HAP-1 (cell line): ENCODE results near the gene CADPS2.

Experiments
- DNase-seq, 2 experiments: peaks; one replicate each; pipeline ENCODE4 v3.0.0-alpha.2; 2016 to 2020; ENCODE audit warnings: low spot score in 2 of 2
- H3K27me3 ChIP-seq: fragments of 250-450 bp; sonication (Bioruptor Pico); 2 replicates; pipeline ENCODE4 v1.5.1; 2020; ENCODE audit warnings: low read depth, mild to moderate bottlenecking, moderate library complexity
- H3K36me3 ChIP-seq: fragments of 250-450 bp; sonication (Bioruptor Pico); replicated peaks from 2 replicates; pipeline ENCODE4 v1.5.1; 2020; ENCODE audit warnings: mild to moderate bottlenecking
- H3K4me1 ChIP-seq: fragments of 250-450 bp; sonication (Bioruptor Pico); 2 replicates; pipeline ENCODE4 v1.5.1; 2020; ENCODE audit warnings: mild to moderate bottlenecking
- H3K4me3 ChIP-seq: fragments of 250-450 bp; sonication (Bioruptor Pico); 2 replicates; pipeline ENCODE4 v1.5.1; 2020; ENCODE audit warnings: mild to moderate bottlenecking, moderate library complexity
- H3K9me3 ChIP-seq: fragments of 250-450 bp; sonication (Bioruptor Pico); 2 replicates; pipeline ENCODE4 v1.5.1; 2020; ENCODE audit warnings: mild to moderate bottlenecking, moderate library complexity
- in situ Hi-C: fragments of 300-500 bp; cut with MboI; formaldehyde crosslinking; loops from 3 replicates; pipeline ENCODE4 v1.14.3; 2020; ENCODE audit warnings: low sequenced_read_pairs, inconsistent platforms, mixed read lengths

CADPS2 gene

DNA sequence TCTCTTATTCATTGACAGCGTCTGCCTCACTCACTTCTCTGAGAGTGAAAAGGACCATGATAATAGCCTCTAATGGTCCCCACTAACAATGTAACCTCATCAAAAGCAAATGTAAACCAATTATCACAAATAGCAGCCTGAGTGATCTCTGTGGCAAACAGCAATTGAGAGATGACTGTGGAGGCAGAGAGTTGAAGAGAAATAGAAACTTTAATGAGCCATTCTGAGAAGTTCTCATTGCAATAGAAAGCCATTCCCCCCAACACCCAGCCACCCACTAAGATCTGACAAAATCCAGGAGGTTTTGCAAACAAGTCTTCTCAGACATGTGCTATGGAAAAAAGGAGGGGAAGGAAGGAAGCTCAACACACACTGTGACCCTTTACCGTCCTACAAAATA, 139.3 kb downstream of the CADPS2 start:
- Histone ChIP-seq H3K27me3 (no peaks in the 10 kb centered on the region), H3K9me3 (no peaks in the 10 kb centered on the region), H3K36me3 (no peaks in the 10 kb centered on the region), H3K4me1 (peaks cover 16% of the 10 kb centered on the region), H3K4me3 (no peak overlapping the region)
- in situ Hi-C loops, result no loop called here
- DNase-seq, result no peak

DNA sequence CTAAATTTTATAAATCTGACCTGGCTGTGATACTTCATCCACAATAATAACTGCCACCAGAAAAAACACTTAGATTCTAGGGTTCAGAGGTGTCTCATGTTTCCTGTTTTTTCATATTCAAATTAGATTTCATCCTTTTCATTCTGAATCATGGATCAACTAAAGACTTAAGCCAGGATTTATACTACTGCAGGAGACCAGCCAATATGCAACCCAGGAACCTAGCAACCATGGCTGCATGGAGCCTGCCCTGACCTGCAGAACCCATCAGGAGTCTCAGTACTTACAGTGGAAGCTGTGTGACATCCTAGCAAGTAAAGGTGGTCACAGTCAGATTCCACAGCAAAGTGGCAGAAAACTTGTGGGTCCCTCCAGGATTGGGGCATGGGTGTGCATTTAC, 143.0 kb downstream of the CADPS2 start:
- in situ Hi-C loops, result no loop called here
- H3K4me3 ChIP-seq, result no peak overlapping the region
- no peaks in the 10 kb centered on the region for H3K9me3 ChIP-seq
- H3K36me3 ChIP-seq, result no peaks in the 10 kb centered on the region
- DNase-seq, result no peak
- no peaks in the 10 kb centered on the region; the same call in 1 of the 2 replicates for H3K4me1 ChIP-seq
- no peaks in the 10 kb centered on the region; the same call in 1 of the 2 replicates for H3K27me3 ChIP-seq

DNA sequence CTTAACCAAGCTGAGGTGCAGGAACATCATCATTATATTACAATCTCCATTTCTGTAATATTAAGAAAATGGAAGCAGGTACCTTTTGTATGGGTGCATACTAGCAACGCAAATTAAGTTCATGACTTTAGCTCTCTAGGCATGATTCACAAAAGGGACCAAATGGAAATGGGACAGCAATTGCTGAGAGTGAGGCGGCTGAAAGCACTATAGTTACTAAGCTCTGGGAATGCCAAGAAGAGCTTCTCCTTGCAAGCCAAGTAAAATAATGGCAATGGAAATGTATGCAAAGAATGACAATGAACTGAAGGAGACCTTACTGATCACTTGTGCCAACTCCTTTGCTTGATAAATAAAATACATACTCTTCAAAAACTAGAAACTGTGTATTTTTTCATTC, 147.3 kb downstream of the CADPS2 start:
- Histone ChIP-seq H3K27me3 (no peaks in the 10 kb centered on the region; the same call in 1 of the 2 replicates), H3K4me3 (no peak overlapping the region), H3K4me1 (peaks cover 7% of the 10 kb centered on the region), H3K36me3 (no peaks in the 10 kb centered on the region), H3K9me3 (no peaks in the 10 kb centered on the region)
- DNase-seq, result no peak
- in situ Hi-C loops, result no loop called here

DNA sequence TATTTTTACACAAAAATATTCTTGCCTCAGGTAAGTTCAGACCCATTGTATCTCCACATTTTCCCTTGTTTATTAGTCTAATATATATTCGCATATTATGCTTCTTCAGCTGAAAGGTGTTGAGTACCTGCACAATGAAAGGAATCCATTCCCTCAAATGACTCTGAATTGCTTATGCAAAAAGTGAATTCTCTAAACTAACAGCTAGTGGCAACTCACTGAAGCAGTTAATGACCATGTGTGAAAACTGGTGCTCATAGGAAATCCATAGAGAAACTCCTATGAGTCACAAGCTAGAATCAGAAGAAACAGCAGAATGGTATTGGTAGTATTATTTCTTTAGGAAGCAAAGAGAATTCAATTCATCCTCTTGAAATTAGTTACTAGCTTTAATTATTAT, 150.1 kb downstream of the CADPS2 start:
- H3K4me1 ChIP-seq, result peaks cover 7% of the 10 kb centered on the region
- no peaks in the 10 kb centered on the region for H3K27me3 ChIP-seq
- no peak for DNase-seq
- in situ Hi-C loops, result no loop called here
- no peaks in the 10 kb centered on the region; the same call in 1 of the 2 replicates for H3K9me3 ChIP-seq
- H3K4me3 ChIP-seq, result no peak overlapping the region
- H3K36me3 ChIP-seq, result no peaks in the 10 kb centered on the region

DNA sequence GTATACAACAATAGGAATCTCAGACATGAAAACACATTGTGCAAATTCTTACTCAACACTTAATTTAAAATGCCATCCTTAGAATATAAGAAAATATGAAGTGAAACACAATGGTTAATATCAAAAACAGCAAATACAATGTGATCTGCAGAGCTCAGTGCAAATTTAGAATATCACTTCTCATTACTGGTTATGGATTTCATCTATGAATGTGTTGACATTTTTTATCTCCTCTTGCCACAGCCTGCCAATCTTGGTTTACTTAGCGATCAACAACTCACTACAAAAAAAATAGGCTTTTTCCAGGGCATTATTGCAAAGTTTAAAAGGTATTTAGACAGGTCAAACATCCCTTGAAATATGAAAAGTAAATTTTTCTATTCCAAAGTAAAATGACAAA, 158.5 kb downstream of the CADPS2 start:
- in situ Hi-C loops, result no loop called here

DNA sequence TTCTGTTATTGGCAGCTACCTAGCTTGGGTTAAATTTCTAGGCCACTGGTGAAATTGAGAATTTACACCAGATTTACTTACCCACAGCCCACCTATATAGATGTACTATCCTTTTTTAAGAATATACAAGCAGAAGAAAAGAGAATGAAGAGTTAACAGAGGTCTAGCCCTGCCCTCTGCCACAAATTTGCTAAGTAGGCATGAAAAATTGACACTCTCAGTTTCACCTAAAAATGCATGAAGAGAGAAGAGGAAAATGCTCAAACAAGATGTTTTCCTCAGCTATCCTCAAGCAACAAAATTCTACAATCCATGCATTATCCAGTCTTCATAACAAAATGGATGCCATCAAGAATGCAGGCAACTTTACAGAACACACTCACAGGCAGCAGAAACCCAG, 158.9 kb downstream of the CADPS2 start:
- no peak for DNase-seq
- no peak overlapping the region for H3K4me3 ChIP-seq
- H3K27me3 ChIP-seq, result peaks cover 3% of the 10 kb centered on the region; the same call in 1 of the 2 replicates
- in situ Hi-C loops, result no loop called here
- H3K9me3 ChIP-seq, result no peaks in the 10 kb centered on the region
- no peaks in the 10 kb centered on the region for H3K4me1 ChIP-seq
- no peaks in the 10 kb centered on the region for H3K36me3 ChIP-seq

More for the DNA sequence above, 158.5 kb downstream of the CADPS2 start:
- no peaks in the 10 kb centered on the region for H3K4me1 ChIP-seq
- DNase-seq, result no peak
- H3K9me3 ChIP-seq, result no peaks in the 10 kb centered on the region
- H3K4me3 ChIP-seq, result no peak overlapping the region
- H3K27me3 ChIP-seq, result peaks cover 3% of the 10 kb centered on the region; the same call in 1 of the 2 replicates
- no peaks in the 10 kb centered on the region for H3K36me3 ChIP-seq

DNA sequence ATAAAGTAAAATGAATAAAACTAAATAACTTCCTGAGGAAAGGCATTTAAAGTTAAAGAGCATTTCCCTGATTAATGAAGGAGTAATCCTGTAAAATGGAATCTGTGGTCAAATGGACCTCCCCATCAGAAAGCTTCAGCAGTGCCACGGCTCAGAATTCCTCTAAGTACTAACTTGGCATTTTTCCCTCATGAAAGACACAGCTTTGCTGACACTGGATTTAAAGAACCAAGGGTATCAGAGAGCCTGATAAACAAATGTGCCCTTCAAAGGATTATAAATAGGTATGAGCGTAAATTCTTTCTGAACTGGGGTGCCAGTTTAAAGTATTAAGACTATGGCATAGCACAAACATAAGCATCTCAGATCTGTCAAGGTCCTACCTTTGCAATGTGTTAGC, 159.4 kb downstream of the CADPS2 start:
- peaks cover 3% of the 10 kb centered on the region; the same call in 1 of the 2 replicates for H3K27me3 ChIP-seq
- no peaks in the 10 kb centered on the region for H3K9me3 ChIP-seq
- DNase-seq, result no peak
- H3K4me1 ChIP-seq, result no peaks in the 10 kb centered on the region
- H3K4me3 ChIP-seq, result no peak overlapping the region
- no peaks in the 10 kb centered on the region for H3K36me3 ChIP-seq
- in situ Hi-C loops, result no loop called here

DNA sequence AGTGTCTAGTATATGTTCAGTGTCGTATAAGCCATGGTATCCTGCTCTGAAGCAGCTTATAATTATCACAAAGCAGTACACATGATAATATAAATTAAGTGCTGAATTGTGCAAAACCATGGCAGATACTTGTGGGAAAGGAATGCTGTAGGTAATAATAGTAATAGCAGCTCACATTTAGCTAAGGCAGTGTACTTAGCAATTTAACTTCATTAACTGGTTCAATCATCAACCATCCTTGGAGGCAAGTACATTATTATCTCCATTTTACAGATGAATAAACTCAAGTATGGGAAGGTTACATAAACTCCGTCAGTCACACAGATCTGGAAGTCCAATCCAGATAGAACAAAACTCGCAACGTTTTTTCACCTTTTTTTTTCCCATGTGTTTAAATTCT, 161.9 kb downstream of the CADPS2 start:
- peaks cover 3% of the 10 kb centered on the region; the same call in 1 of the 2 replicates for H3K27me3 ChIP-seq
- no peak overlapping the region for H3K4me3 ChIP-seq
- H3K9me3 ChIP-seq, result no peaks in the 10 kb centered on the region
- no peaks in the 10 kb centered on the region for H3K36me3 ChIP-seq
- DNase-seq, result no peak
- H3K4me1 ChIP-seq, result no peaks in the 10 kb centered on the region
- in situ Hi-C loops, result no loop called here

DNA sequence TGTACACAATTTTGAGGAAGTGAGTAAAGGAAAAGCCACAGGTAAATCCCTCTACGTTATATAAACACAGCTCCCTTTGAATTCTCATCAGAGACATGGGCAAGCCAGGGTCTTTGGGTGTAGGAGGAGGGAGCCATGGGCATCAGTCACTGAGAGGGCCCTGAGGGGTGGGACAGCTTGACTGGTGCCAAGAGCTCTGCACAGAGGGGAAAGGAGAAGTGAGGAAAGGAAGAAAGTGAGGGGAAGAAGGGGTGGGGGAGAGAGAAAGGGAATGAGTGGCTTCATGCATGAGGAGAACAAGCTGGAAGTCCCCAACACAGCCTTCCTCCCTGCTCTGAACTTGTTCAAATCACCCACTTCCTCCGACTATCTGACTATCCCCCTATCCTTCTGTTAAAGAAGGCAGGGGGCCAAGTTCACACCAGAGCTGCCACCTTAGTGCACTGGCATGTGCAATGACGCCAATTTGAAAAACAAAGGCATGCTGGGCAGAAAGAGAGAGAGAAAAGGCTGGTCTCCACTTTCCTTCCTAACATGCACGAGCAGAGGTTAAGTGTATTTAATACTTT, 167.2 kb downstream of the CADPS2 start:
- no peaks in the 10 kb centered on the region for H3K9me3 ChIP-seq
- H3K4me3 ChIP-seq, result no peak overlapping the region
- DNase-seq, result no peak
- H3K36me3 ChIP-seq, result no peaks in the 10 kb centered on the region
- no peaks in the 10 kb centered on the region for H3K4me1 ChIP-seq
- H3K27me3 ChIP-seq, result no peaks in the 10 kb centered on the region
- in situ Hi-C loops, result no loop called here

DNA sequence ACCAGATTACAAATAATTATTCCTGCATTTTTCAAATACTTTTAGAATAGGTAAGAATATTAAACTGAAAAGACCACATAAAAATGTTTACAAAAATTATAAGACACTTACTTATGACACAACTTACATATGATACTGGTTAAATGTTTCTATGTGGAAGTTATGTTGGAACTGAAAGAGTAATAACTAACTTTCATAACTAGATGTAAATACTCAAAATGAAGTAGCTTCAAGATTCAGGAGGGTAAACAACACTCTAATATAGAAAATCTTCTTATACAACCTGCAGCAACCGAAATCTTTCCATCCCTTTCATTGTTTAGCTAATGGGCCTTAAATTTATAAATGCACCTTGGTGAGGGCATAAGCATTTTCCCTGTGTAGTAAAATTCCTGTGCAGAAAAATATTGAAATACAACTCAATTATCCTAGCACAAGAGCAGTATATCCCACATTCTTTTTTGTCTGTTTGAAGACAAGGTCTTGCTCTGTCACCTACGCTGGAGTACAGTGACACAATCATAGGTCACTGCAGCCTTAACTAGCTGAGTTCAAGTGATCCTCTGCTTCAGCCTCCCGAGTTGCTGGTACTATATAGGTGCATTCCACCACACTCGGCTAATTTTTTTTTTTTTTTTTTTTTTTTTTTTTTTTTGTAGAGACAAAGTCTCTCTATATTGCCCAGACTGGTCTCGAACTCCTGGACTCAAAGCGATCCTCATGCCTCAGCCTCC, 168.7 kb downstream of the CADPS2 start:
- H3K4me3 ChIP-seq, result no peak overlapping the region
- H3K9me3 ChIP-seq, result no peaks in the 10 kb centered on the region
- no peaks in the 10 kb centered on the region; the same call in 1 of the 2 replicates for H3K27me3 ChIP-seq
- no peaks in the 10 kb centered on the region for H3K4me1 ChIP-seq
- in situ Hi-C loops, result no loop called here
- no peak for DNase-seq
- no peaks in the 10 kb centered on the region for H3K36me3 ChIP-seq

DNA sequence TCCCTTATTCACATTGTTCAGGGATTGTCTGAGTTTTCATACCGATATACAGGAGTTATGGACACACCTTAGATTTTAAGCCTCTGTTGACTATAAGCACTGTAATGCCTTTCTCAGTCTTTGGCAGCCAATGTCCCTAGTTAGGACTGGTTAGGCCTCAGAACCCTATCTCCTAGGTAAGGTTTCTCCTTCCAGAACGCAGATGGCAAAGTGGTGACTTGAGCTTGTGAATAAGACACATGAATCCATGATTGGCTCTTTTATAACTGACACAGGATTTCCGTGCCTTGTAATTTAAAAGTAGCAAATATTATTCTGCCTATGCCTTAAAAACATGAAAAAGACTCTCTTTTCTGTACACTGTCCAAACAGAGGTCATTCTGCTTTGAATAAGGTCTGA, 171.1 kb downstream of the CADPS2 start:
- no peaks in the 10 kb centered on the region for H3K36me3 ChIP-seq
- DNase-seq, result no peak
- in situ Hi-C loops, result no loop called here
- H3K9me3 ChIP-seq, result no peaks in the 10 kb centered on the region
- no peaks in the 10 kb centered on the region; the same call in none of the 2 replicates for H3K27me3 ChIP-seq
- H3K4me3 ChIP-seq, result no peak overlapping the region
- H3K4me1 ChIP-seq, result no peaks in the 10 kb centered on the region

DNA sequence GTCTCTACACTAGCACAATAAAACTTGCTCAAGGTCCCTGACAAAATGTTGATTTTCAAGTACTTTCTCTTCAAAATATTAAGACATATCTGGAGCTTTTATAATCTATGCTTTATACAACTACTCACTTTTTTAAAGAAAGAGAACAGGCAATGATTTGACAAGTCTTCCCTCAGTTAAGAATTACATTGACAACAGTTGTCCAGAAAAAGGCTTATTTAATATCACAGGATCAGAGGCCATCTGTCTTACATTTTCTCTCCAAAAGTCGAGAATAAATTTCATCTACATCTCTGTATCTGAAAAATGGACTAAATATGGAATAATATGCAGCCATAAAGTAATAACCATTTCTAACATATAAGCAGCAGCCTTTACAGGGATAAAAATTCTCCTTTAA, 175.3 kb downstream of the CADPS2 start:
- no peaks in the 10 kb centered on the region; the same call in none of the 2 replicates for H3K27me3 ChIP-seq
- DNase-seq, result no peak
- no peaks in the 10 kb centered on the region for H3K9me3 ChIP-seq
- H3K4me1 ChIP-seq, result no peaks in the 10 kb centered on the region
- H3K4me3 ChIP-seq, result no peak overlapping the region
- in situ Hi-C loops, result no loop called here
- no peaks in the 10 kb centered on the region for H3K36me3 ChIP-seq

DNA sequence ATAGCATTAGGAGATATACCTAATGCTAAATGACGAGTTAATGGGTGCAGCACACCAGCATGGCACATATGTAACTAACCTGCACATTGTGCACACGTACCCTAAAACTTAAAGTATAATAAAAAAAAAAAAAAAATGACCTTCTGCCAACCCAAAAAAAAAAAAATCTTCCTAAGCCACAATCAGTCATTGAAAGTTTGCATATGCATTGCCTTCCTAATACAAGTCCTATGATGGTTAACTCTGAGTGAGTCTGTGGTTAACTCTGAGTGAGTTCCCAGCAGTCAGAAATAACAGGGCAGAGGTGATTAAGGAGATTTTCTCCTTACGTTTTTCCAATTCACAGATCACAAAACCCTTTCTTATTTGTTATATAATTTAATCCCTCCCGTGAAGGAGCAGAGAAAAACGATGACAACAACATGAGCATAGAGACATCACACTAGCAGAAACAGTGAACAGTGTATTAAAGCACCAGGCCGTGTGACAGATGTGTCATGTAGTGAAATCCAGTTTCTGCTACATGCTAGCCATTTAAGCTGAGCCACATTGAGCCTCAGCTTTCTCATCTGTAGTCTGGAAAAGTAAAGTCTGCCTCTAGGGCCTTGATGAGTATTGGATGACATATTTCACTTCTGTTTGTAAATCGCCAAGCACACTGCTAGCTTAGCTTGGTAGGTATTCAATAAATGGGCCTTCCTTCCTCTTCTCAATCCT, 176.2 kb downstream of the CADPS2 start:
- no peak overlapping the region for H3K4me3 ChIP-seq
- no peaks in the 10 kb centered on the region for H3K4me1 ChIP-seq
- in situ Hi-C loops, result no loop called here
- no peaks in the 10 kb centered on the region; the same call in none of the 2 replicates for H3K27me3 ChIP-seq
- no peaks in the 10 kb centered on the region for H3K9me3 ChIP-seq
- DNase-seq, result no peak
- H3K36me3 ChIP-seq, result no peaks in the 10 kb centered on the region

DNA sequence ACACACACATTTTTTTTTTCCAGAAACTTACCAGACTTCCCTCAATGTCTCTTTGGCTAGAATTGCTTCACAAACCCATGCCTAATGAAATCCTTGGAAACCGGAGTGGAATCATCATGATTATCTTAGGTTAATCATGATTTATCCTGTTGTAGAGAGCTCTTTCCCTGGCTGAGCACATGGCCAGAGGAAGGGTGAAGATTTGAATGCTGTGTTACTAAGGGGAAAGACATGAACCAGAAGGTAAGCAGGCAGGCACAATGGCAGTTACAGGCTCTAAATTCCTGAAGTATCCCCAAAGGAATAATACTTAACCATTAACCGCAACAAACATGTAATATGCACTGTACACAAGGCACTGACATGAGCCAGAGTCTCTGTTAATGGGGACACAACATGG, 179.4 kb downstream of the CADPS2 start:
- in situ Hi-C loops, result no loop called here
- H3K4me1 ChIP-seq, result no peaks in the 10 kb centered on the region
- H3K9me3 ChIP-seq, result no peaks in the 10 kb centered on the region
- H3K27me3 ChIP-seq, result no peaks in the 10 kb centered on the region; the same call in 1 of the 2 replicates
- no peak overlapping the region for H3K4me3 ChIP-seq
- no peak for DNase-seq
- no peaks in the 10 kb centered on the region for H3K36me3 ChIP-seq
